WTC11 (cell line): ENCODE data around the gene MCRS1.

Experiments used
- ELF4 ChIP-seq: sonication (generic); formaldehyde crosslinking; IDR thresholded peaks from 2 replicates; pipeline ENCODE4 v1.8.1; 2022; ENCODE audit warnings: low read depth, mild to moderate bottlenecking, moderate library complexity, missing genetic modification reagents
- GABPB1 ChIP-seq: sonication (generic); formaldehyde crosslinking; IDR thresholded peaks from 2 replicates; pipeline ENCODE4 v1.8.1; 2023; ENCODE audit warnings: mild to moderate bottlenecking, missing genetic modification reagents
- JUN ChIP-seq: sonication (generic); formaldehyde crosslinking; IDR thresholded peaks from 2 replicates; pipeline ENCODE4 v1.8.0; 2023; ENCODE audit warnings: mild to moderate bottlenecking, missing genetic modification reagents
- NFE2L1 ChIP-seq: sonication (generic); formaldehyde crosslinking; IDR thresholded peaks from 2 replicates; pipeline ENCODE4 v1.8.1; 2023; ENCODE audit warnings: missing genetic modification reagents
- SP1 ChIP-seq: sonication (generic); formaldehyde crosslinking; conservative IDR thresholded peaks from 2 replicates; pipeline ENCODE4 v1.8.1; 2022; ENCODE audit warnings: missing genetic modification reagents
- TF ChIP-seq, protein P1 (sequence below): fragments of 200-600 bp; IDR thresholded peaks from 2 replicates; pipeline ENCODE4 v1.8.0; 2022; ENCODE audit warnings: antibody characterized with exemption
- TF ChIP-seq, protein P2 (sequence below): sonication (generic); formaldehyde crosslinking; IDR thresholded peaks from 2 replicates; pipeline ENCODE4 v1.8.1; 2022; ENCODE audit warnings: mild to moderate bottlenecking, missing genetic modification reagents, moderate library complexity, borderline replicate concordance
- TF ChIP-seq, protein P3 (sequence below): sonication (generic); formaldehyde crosslinking; IDR thresholded peaks from 2 replicates; pipeline ENCODE4 v1.8.1; 2023; ENCODE audit warnings: mild to moderate bottlenecking, missing genetic modification reagents, borderline replicate concordance
- TF ChIP-seq, protein P4 (sequence below): fragments of 250-450 bp; sonication (Bioruptor Pico); IDR thresholded peaks from 2 replicates; pipeline ENCODE4 v2.1.2; 2022; ENCODE audit warnings: mild to moderate bottlenecking, moderate library complexity
- TF ChIP-seq, protein P5 (sequence below): sonication (generic); formaldehyde crosslinking; IDR thresholded peaks from 2 replicates; pipeline ENCODE4 v1.8.1; 2023; ENCODE audit warnings: mild to moderate bottlenecking, missing genetic modification reagents, moderate library complexity
- TF ChIP-seq, protein P6 (sequence below): sonication (generic); formaldehyde crosslinking; IDR thresholded peaks from 2 replicates; pipeline ENCODE4 v1.8.0; 2022; ENCODE audit warnings: mild to moderate bottlenecking, missing genetic modification reagents
- TF ChIP-seq, protein P7 (sequence below): sonication (generic); formaldehyde crosslinking; IDR thresholded peaks from 2 replicates; pipeline ENCODE4 v1.8.0; 2022; ENCODE audit warnings: mild to moderate bottlenecking, missing genetic modification reagents

DNA sequence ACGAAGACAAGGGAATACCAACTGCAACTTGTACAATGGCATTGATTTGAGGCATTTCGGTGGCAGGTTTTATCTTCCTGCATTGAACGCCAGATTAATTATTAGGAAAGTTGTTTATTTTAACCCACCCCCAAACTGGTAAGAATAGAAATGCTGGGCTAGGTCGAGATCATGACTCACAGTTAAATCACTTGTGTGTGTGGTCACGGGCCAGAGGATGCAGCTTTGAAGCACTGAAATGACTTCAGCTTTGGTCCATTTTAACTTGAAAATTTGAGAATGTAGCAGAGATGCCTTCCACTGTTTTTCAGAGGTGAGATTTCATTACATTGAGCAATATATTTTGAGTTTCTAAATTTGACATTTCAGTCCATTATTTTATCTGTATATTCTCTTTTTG, 52.7 kb downstream of the MCRS1 start:
- TF ChIP-seq, protein P1, sequence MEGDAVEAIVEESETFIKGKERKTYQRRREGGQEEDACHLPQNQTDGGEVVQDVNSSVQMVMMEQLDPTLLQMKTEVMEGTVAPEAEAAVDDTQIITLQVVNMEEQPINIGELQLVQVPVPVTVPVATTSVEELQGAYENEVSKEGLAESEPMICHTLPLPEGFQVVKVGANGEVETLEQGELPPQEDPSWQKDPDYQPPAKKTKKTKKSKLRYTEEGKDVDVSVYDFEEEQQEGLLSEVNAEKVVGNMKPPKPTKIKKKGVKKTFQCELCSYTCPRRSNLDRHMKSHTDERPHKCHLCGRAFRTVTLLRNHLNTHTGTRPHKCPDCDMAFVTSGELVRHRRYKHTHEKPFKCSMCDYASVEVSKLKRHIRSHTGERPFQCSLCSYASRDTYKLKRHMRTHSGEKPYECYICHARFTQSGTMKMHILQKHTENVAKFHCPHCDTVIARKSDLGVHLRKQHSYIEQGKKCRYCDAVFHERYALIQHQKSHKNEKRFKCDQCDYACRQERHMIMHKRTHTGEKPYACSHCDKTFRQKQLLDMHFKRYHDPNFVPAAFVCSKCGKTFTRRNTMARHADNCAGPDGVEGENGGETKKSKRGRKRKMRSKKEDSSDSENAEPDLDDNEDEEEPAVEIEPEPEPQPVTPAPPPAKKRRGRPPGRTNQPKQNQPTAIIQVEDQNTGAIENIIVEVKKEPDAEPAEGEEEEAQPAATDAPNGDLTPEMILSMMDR = no peak
- TF ChIP-seq, protein P2, sequence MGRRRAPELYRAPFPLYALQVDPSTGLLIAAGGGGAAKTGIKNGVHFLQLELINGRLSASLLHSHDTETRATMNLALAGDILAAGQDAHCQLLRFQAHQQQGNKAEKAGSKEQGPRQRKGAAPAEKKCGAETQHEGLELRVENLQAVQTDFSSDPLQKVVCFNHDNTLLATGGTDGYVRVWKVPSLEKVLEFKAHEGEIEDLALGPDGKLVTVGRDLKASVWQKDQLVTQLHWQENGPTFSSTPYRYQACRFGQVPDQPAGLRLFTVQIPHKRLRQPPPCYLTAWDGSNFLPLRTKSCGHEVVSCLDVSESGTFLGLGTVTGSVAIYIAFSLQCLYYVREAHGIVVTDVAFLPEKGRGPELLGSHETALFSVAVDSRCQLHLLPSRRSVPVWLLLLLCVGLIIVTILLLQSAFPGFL (CRISPR knock-in tag) = no peak
- no peak for TF ChIP-seq NFE2L1 (CRISPR knock-in tag)
- TF ChIP-seq, protein P3, sequence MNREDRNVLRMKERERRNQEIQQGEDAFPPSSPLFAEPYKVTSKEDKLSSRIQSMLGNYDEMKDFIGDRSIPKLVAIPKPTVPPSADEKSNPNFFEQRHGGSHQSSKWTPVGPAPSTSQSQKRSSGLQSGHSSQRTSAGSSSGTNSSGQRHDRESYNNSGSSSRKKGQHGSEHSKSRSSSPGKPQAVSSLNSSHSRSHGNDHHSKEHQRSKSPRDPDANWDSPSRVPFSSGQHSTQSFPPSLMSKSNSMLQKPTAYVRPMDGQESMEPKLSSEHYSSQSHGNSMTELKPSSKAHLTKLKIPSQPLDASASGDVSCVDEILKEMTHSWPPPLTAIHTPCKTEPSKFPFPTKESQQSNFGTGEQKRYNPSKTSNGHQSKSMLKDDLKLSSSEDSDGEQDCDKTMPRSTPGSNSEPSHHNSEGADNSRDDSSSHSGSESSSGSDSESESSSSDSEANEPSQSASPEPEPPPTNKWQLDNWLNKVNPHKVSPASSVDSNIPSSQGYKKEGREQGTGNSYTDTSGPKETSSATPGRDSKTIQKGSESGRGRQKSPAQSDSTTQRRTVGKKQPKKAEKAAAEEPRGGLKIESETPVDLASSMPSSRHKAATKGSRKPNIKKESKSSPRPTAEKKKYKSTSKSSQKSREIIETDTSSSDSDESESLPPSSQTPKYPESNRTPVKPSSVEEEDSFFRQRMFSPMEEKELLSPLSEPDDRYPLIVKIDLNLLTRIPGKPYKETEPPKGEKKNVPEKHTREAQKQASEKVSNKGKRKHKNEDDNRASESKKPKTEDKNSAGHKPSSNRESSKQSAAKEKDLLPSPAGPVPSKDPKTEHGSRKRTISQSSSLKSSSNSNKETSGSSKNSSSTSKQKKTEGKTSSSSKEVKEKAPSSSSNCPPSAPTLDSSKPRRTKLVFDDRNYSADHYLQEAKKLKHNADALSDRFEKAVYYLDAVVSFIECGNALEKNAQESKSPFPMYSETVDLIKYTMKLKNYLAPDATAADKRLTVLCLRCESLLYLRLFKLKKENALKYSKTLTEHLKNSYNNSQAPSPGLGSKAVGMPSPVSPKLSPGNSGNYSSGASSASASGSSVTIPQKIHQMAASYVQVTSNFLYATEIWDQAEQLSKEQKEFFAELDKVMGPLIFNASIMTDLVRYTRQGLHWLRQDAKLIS = no peak
- no peak for TF ChIP-seq ELF4 (CRISPR knock-in tag)
- TF ChIP-seq, protein P4, sequence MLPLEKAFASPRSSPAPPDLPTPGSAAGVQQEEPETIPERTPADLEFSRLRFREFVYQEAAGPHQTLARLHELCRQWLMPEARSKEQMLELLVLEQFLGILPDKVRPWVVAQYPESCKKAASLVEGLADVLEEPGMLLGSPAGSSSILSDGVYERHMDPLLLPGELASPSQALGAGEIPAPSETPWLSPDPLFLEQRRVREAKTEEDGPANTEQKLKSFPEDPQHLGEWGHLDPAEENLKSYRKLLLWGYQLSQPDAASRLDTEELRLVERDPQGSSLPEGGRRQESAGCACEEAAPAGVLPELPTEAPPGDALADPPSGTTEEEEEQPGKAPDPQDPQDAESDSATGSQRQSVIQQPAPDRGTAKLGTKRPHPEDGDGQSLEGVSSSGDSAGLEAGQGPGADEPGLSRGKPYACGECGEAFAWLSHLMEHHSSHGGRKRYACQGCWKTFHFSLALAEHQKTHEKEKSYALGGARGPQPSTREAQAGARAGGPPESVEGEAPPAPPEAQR = no peak
- TF ChIP-seq, protein P5, sequence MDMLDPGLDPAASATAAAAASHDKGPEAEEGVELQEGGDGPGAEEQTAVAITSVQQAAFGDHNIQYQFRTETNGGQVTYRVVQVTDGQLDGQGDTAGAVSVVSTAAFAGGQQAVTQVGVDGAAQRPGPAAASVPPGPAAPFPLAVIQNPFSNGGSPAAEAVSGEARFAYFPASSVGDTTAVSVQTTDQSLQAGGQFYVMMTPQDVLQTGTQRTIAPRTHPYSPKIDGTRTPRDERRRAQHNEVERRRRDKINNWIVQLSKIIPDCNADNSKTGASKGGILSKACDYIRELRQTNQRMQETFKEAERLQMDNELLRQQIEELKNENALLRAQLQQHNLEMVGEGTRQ (CRISPR knock-in tag) = no peak
- no peak for TF ChIP-seq GABPB1
- no peak for TF ChIP-seq JUN
- TF ChIP-seq SP1 (CRISPR knock-in tag) = no peak
- TF ChIP-seq, protein P6, sequence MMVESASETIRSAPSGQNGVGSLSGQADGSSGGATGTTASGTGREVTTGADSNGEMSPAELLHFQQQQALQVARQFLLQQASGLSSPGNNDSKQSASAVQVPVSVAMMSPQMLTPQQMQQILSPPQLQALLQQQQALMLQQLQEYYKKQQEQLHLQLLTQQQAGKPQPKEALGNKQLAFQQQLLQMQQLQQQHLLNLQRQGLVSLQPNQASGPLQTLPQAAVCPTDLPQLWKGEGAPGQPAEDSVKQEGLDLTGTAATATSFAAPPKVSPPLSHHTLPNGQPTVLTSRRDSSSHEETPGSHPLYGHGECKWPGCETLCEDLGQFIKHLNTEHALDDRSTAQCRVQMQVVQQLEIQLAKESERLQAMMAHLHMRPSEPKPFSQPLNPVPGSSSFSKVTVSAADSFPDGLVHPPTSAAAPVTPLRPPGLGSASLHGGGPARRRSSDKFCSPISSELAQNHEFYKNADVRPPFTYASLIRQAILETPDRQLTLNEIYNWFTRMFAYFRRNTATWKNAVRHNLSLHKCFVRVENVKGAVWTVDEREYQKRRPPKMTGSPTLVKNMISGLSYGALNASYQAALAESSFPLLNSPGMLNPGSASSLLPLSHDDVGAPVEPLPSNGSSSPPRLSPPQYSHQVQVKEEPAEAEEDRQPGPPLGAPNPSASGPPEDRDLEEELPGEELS = no peak
- TF ChIP-seq, protein P7, sequence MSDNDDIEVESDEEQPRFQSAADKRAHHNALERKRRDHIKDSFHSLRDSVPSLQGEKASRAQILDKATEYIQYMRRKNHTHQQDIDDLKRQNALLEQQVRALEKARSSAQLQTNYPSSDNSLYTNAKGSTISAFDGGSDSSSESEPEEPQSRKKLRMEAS (CRISPR knock-in tag) = no peak
